ENCODE results near the gene KIF13A. TPM values are rescaled to one million over a fixed set of nuclear protein-coding genes. Genes with fewer than 3 reads are reported as not detected.
"Not testable (repeated sequence)": the region's sequence is repeated elsewhere in the genome, so short reads cannot be mapped to it uniquely, and the experiment has no call there.

KIF13A gene
- total RNA-seq, 1 donor from 2014 or later = 27.8 TPM

- no peak for DNase-seq
These were observed 10.6 kb upstream of the KIF13A start for GRCh38 chr6:17998003-17998402.

DNA sequence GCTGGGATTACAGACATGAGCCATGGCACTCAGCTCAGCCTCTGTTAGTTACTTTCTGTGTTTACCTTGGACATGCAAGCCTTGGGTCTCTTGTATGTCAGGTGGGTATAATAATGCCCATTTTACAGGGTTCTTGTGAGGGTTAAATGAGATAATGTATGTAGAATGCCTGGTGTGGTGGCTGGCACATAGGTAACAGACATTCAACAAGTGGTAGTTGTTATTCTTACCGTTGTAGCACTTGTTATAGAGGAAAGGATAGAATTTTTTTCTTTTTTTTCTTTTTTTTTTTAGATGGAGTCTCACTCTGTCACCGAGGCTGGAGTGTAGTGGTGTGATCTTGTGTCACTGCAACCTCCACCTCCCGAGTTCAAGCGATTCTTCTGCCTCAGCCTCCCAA lies 8.0 kb upstream of the KIF13A start:
- DNase-seq = no peak

DNA sequence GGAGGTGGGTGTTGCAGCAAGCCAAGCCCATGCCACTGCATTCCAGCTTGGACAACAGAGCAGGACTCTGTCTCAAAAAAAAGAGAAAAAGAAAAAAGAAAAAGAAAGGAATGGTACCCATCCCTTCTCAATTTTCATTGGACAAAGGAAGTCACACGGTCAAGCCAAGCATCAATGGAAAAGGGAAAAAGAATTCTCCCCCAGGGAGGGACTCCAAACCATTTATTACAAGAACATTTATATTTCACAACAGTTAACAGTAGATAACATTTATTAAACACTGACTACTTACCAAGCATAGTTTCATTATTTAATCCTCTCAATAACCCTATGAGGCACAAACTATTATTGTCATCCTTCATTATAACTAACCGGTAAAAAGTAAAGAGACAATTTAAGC lies 6.6 kb upstream of the KIF13A start:
- DNase-seq = no peak

DNA sequence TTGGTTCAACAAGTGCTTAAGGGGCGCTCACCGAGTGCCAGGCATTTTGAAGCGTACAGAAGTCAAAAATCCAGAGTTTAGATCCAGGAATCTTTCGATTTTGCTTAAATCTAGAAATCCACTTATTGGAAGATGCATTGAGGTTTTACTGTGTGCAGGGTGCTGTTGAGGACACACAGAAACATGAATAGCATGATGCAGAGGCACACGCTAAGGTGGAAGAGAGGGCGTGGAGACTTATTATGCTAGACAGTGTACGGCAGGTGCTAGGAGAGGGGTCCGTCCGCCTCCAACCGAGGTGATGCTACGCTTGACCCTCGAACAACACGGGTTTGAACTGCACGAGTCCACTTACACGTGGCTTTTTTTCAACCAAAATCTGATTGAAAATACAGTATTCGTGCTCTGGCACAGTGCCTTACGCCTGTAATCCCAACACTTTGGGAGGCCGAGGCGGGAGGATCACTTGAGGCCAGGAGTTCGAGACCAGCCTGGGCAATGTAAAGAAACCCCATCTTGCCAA lies 1.0 kb upstream of the KIF13A start:
- DNase-seq = no peak

DNA sequence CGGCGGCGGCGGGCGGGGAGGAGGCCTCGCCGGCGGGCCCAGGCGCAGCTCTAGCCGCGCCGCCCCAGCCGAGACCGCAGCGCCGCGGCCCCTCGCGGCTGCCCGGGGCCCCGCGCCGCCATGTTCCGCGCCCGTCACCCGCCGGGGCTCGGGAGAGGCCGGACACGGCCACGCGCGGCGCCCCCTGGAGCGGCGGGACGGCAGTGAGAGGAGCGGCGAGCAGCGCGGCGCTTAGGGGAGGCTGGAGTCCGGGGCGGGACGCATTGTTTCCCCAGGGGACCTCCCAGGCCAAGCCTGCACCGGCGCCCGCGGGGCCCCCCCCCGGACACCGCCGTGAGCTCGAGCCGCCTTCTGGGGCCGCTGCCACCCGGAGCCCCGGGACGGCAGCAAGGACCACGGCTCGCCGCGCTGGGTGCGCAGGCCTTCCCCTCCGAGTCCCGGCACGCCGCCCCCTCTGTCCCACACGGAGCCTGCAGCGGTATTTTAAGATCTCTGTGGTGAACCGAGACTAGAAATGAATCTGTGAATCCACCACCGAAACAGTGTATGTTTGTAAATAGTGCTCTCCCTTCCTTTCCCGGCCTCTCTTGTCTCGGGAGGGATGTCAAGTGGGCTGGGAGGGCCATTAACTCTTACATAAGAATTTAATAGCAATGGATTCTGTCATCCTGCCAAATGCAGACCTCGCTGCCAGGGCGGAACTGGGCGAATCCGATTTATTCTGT lies 424 bp upstream of the KIF13A start:
- peak; percentile 71 for DNase-seq

DNA sequence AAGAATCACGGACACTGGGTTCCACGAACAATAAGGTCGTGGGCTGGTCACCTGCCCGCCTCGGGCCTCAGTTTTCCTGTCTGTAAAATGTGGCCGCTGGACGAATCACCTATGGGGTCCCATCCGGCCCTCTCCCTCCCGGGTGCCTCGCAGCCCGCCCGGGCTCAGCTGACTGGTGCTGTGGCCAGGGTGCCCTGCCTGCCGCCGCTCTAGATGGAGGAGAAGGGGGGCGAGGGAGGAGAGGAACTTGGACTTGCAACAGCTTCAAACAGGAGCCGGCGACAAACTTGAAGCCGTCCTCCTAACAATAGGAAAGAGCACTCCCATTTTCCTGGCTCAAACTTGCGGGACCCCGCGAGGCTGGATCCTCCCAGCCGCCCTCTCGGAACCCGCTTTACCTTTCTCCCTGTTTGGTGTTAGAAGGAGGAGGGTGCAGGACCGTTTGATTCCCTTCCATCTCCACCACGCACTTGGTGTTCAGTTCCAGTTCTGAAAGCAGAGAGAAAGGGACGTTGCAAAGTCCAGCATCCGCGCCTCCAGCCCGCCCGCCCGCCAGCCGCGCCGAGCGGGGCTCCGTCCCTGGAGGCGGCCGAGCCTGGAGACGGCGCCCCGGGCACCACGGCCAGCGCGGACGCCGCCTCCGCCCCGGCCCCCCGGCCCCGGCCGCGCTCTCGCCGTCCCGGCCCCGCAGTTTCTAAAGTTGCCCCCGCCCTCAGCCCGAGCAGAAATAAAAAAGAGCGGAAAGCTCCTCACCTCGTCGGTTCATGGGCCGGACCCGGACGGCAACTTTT lies 584 bp downstream of the KIF13A start:
- DNase-seq = peak; percentile 55

DNA sequence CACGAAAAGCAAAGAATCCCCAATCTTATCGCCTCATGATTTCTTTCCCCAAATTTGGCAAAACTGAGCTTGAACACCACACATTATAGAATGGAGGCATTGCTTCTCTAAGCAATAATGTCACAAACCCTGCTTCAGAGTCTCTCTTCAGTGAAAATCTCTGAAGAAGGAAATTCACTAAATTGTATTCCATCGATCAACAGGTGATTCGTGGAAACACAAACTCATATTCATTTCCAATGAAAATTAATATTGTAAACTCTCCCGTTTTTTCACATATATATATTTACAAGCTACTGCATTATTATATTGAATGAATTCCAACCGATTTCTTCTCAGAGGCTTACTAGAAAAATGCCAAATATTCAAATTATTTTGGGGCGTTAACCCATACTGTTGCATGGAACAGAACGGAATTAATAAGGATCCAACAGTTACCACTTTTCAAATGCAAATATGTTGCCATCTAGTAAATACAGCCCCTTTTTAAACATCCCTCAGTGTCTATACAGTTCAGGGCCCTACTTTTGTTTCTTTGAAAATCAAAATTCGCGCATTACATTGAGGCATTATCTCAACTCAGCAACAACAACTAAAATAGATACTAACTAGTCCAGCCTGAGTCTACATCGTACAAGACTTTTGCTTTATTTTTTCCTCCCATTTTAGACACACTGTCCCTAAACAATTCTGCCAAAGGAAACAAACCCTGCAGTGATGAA lies 1.3 kb downstream of the KIF13A start:
- DNase-seq = no peak

GRCh38 chr6:17984812-17985670 lies 2.4 kb downstream of the KIF13A start:
- DNase-seq = no peak

GRCh38 chr6:17984399-17984798 lies 3.0 kb downstream of the KIF13A start:
- no peak for DNase-seq

DNA sequence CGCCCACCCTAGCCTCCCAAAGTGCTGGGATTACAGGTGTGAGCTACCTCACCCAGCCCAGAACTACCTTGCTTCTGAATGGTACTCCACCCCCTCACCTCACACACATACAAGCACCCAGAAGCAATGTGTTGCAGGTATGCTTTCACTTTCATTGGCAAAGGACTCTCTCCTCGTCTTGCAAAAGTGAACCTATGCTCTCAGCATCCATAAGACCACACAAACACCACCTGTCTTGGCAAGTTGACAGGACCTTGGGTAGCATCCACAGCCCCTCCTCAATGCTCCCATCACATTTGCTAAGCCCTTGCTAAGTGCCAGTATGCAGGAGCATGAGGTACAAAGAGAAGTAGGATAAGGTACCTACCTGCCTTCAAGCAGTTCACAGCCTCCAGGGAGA lies 3.7 kb downstream of the KIF13A start:
- DNase-seq = no peak

DNA sequence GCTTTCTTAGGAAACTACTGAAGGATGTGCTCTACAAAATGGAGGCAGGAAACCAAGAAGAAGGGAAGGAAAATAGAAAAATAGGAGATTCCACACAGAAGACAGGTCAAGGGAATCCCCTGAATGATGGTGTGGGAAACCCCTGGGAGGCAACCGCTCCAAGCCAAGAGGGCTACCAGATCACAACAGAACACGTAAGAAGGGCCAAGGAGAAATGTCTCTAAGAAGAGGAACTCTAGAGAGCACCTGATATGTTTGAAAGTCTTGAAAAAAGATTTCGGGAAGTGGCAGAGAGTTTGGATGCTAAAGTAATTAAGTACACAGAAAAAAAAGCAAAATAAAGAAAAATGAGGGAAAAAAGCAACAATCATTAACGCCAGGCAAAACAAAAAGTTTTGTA lies 7.1 kb downstream of the KIF13A start:
- no peak for DNase-seq

DNA sequence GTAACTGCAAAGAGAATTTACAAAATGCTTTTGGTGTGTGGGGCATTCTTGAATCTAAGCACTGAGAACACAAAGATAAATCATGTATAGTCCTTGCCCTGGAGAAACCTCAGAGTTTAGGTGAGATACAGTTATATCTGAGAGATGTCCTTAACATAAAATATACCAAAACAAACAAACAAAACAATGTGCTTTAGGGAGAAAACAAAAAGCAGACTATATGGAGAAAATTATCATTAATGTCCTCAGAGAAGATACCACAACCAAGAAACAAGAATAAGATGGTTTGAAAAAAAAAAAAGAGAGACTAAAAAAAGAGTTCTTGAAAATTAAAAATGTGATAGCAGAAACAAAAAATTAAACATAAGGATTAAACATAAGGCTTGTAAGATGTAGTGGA lies 8.0 kb downstream of the KIF13A start:
- DNase-seq = no peak

GRCh38 chr6:17976258-17976657 lies 11.2 kb downstream of the KIF13A start:
- not testable (repeated sequence) for DNase-seq

DNA sequence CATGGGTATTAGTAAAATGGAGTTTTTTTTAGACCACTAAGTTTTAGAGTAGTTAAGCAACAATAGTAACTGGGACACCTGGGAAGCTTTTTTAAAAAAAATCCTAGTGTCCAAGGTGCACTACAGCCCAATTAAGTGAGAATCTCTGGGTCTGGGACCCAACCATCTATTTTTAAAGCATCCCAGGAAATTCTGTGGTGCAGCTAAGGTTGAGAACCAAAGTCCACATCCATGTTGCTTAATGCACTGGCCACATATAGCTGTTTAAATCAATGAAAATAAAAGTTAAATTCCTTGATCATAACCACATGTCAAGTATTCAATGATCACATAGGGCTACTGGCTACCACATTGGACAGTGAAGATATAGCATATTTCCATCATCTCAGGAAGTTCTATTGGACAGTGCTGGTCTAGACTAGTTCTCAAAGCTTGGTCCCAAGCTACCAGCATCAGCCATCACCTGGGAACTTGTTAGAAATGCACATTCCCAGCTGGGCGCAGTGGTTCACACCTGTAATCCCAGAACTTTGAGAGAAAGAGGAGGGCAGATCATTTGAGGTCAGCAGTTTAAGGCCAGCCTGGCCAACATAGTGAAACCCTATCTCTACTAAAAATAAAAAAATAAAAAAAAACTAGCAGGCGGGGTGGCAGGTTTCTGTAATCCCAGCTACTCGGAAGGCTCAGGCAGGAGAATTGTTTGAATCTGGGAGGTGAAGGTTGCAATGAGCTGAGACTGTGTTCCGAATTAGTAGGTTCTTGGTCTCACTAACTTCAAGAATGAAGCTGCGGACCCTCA lies 12.7 kb downstream of the KIF13A start:
- DNase-seq = no peak

DNA sequence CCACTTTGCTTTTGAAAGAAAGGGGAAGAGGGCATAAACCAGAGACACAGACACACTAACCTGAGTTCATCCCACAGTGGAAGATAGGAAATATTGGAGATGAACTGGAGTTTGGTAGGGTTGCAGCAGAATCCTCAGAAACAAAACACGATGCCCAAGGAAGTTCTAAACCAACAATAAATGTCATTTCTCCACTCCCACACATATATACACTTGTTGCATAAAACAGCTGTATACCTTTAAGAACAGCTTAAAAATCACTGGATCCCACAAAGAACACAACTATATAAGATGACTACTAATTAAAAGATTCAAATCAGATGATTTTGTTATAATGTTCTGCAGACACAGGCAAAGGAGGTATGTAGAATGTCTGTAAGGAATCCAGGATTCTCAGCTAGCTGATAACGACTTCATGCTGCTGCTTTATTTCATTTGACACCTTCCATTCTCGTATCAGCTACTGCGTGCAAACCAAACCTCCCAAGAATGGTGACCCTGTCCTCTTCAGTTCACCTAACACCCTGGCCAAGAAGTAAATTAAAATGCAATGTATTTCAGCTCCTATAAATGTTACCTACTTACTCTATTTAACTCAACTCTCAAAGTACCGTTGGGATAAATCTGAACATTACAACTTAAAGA lies 14.3 kb downstream of the KIF13A start:
- no peak for DNase-seq

DNA sequence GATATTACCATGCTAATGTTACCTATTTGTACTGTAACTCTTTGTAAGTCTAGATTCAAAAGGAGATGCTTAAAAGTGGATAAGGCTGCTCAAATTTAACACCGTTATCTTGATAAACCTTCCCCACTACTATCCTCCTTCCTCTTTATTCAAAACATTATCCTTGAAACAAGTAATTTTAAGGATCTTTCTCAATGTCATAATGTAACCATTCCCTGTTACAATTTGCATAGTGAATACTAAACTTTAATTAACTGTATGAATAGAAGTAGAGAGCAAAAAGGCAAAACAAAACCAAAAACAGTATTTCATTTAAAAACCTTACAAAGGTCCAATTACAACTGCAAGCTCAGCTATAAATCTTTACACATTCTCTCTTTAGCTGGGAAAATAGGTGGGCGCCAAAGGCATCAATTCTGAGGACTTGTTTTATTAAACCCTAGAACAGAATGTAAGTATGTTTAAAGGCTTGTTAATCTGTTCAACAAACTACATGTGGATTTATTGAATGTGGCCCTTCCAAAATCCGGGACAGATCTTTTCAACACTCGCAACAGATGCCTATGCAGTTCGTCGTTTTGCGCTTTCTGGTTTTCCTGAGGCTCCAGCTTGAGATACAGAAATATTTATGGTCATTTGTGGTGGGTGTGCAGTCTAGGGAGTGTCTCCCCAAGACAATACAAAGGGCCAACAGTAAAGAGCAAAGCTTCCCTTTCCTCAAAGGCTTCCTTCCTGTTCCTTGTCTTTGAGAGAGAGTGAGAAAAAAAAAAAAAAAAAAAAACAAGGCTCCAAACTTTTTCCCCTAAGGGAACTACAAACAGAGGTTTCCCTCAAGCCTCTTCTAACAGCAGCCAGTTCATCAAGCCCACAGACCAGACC lies 15.1 kb downstream of the KIF13A start:
- DNase-seq = no peak

DNA sequence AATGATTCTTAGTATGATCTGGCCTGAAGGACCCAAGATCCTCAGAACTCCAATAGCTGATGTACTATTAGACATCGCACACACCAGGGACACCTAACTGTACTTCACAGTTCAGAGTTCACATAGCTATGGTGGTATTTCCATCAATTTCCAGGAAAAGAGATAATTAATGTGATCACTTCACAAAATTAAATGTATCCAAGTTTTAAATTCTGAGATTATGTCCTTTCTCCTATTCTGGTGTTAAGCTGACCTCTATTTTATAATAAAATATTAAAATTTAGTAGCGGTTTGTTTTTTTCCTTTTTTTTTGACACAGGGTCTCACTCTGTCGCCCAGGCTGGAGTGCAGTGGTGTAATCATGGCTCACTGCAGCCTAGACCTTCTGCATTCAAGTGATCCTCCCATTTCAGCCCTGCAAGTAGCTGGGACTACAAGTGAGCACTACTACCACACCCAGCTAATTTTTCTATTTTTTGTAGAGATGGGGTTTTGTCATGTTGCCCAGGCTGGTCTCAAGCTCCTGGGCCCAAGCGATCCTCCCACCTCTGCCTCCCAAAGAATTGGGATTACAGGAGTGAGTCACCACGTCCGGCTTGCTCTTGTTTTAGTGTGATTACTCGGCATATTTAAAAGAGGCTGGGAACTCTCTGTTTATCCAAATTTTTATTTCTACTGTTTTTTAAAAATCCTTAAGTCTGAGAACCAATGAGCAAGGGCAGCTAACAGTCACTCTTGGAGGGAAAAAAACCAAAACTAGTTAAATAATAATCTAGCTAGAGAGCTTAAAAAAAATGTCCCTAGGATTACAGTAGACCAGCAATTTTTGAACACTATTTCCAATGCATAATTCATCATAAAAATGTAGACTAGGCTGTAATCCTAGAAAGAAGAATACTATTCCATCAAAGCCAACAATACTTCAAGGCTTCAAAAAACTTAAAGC lies 16.0 kb downstream of the KIF13A start:
- no peak for DNase-seq

DNA sequence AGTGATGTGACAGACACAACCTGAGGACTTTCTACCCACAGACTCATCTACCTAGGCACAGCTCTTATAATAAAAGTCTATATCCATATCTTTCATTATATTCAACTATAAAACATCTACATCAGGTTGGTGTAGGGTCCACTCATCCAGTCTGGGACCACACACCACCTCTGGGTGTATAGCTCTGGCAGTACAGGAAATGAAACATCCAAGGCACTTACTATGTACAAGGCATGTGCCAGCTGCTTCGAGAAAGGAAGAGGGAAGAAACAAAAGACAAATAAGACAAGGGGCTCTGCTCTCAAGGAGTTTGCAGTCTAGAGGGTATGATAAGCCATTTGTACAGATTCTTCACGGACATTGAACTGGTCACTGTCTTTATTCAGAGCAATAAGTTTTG lies 18.6 kb downstream of the KIF13A start:
- no peak for DNase-seq

Data from occipital lobe (tissue), 2 donors.